ENCODE measurements around the gene CPD.
"Not testable (repeated sequence)": the region's sequence is repeated elsewhere in the genome, so short reads cannot be mapped to it uniquely, and the experiment has no call there.

The CPD gene

DNA sequence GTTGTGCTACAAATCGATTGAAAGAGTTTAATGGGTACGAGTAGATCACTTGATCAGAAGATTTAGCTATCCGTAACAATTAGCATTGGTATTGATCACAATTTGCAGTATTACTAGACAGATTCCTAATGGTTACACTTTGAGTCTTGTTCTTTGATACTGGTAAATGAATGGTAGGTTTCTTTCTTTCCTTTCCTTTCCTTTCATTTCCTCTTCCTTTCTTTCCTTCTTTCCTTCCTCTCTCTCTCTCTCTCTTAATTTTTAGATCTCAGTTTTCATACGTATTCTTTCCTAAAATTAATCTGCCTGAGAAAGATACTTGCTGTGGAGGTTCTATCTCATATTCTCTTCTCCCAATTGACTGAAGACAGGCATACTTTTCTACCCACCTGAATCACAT is 17.9 kb downstream of the CPD start:
- peaks cover 0 to 13% of the 10 kb centered on the region in 2 donors for H3K4me1 ChIP-seq (ENCODE audit: control insufficient read depth in 2 of 2, insufficient read depth in 2 of 2, low read length in 2 of 2)
- H3K27ac ChIP-seq (ENCODE audit: low read depth in 2 of 2, low read length in 2 of 2) = no peak overlapping the region
- H3K36me3 ChIP-seq (ENCODE audit: control insufficient read depth in 2 of 2, insufficient read depth in 2 of 2, low read length in 2 of 2) = no peaks in the 10 kb centered on the region
- H3K27me3 ChIP-seq (ENCODE audit: control insufficient read depth in 2 of 2, insufficient read depth in 2 of 2, low read length in 2 of 2) = no peaks in the 10 kb centered on the region
- no peak overlapping the region for H3K9ac ChIP-seq (ENCODE audit: low read depth in 1 of 2, low read length in 2 of 2)
- no peaks in the 10 kb centered on the region for H3K9me3 ChIP-seq (ENCODE audit: control insufficient read depth in 2 of 2, low read length in 2 of 2)
- no peak overlapping the region for H3K4me3 ChIP-seq (ENCODE audit: low read length in 2 of 2)

DNA sequence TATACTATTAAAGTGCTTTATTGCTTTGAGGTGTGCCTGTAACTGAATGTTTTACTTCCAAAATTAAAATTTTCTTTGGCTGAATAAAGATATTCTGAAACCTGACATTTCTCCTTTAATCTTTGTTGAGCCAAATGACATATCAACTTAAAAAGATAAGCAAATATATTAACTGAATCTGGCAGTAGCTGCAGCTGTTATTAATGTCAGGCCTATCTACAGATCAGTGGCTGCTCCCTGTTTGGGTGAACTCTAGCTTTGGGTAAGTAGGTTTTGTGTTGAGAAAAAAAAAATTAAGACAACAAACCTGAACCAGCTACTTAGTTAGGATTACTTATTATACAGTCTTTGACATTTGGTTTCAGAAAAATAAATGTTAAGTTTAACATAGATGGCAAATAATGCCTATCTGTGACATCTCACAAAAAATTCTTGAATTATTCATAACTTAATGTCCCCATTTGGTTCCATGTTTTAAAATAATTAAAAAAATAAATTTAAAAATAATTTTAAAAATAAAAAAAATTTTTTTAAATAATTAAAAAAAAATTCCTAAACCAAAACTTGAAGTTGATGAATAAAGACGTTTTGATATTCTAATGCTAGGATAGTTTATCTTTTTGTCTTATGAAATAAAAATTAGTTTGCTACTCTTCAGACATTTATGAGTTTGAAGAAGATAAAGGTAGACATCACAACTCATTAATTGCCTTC is 19.8 kb downstream of the CPD start:
- no peak overlapping the region for H3K4me3 ChIP-seq (ENCODE audit: low read length in 2 of 2)
- H3K4me1 ChIP-seq (ENCODE audit: control insufficient read depth in 2 of 2, insufficient read depth in 2 of 2, low read length in 2 of 2) = peaks cover 0 to 9% of the 10 kb centered on the region in 2 donors
- no peaks in the 10 kb centered on the region for H3K27me3 ChIP-seq (ENCODE audit: control insufficient read depth in 2 of 2, insufficient read depth in 2 of 2, low read length in 2 of 2)
- H3K9me3 ChIP-seq (ENCODE audit: control insufficient read depth in 2 of 2, low read length in 2 of 2) = no peaks in the 10 kb centered on the region
- peaks cover 0 to 4% of the 10 kb centered on the region in 2 donors for H3K36me3 ChIP-seq (ENCODE audit: control insufficient read depth in 2 of 2, insufficient read depth in 2 of 2, low read length in 2 of 2)
- H3K9ac ChIP-seq (ENCODE audit: low read depth in 1 of 2, low read length in 2 of 2) = no peak overlapping the region
- H3K27ac ChIP-seq (ENCODE audit: low read depth in 2 of 2, low read length in 2 of 2) = no peak overlapping the region

DNA sequence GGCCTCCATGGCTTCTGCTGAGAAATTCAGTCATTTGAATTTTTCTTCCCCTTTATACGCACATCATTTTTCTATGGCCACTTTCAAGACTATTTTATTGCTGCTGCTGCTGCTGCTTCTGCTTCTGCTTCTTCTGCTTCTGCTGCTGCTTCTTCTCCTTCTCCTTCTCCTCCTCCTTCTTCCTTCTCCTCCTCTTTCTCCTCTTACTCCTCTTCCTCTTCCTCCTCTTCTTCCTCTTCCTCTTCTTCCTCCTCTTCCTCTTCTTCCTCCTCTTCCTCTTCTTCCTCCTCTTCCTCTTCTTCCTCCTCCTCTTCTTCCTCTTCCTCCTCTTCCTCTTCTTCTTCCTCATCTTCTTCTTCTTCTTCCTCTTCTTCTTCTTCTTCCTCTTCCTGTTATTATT is 22.4 kb downstream of the CPD start:
- Histone ChIP-seq H3K9ac (ENCODE audit: low read depth in 1 of 2, low read length in 2 of 2) (no peak overlapping the region), H3K27me3 (ENCODE audit: control insufficient read depth in 2 of 2, insufficient read depth in 2 of 2, low read length in 2 of 2) (no peaks in the 10 kb centered on the region), H3K36me3 (ENCODE audit: control insufficient read depth in 2 of 2, insufficient read depth in 2 of 2, low read length in 2 of 2) (peaks cover 0 to 6% of the 10 kb centered on the region in 2 donors), H3K4me1 (ENCODE audit: control insufficient read depth in 2 of 2, insufficient read depth in 2 of 2, low read length in 2 of 2) (peaks cover 0 to under 1% of the 10 kb centered on the region in 2 donors), H3K27ac (ENCODE audit: low read depth in 2 of 2, low read length in 2 of 2) (no peak overlapping the region), H3K9me3 (ENCODE audit: control insufficient read depth in 2 of 2, low read length in 2 of 2) (no peaks in the 10 kb centered on the region), H3K4me3 (ENCODE audit: low read length in 2 of 2) (no peak overlapping the region)

DNA sequence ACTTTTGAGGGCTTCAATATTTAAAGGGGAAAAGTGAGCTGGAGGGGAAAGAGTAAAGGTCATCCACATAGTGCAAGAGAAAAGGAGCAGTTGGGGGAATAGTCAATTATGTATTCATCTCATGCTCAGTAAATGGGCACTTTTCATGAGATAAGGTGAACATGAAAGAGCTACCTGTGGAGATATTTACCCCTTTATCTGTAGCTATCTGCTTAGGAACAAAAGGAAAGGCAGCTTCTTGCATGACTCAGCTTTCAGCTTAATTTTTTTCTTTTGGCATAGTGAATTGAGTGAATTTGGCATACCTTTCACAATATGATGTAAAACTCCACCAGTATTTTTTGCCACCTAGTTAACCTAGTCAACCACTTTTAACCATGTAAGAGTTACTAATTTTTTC is 26.4 kb downstream of the CPD start:
- Histone ChIP-seq H3K4me1 (ENCODE audit: control insufficient read depth in 2 of 2, insufficient read depth in 2 of 2, low read length in 2 of 2) (no peaks in the 10 kb centered on the region), H3K27me3 (ENCODE audit: control insufficient read depth in 2 of 2, insufficient read depth in 2 of 2, low read length in 2 of 2) (no peaks in the 10 kb centered on the region), H3K4me3 (ENCODE audit: low read length in 2 of 2) (no peak overlapping the region), H3K9ac (ENCODE audit: low read depth in 1 of 2, low read length in 2 of 2) (no peak overlapping the region), H3K27ac (ENCODE audit: low read depth in 2 of 2, low read length in 2 of 2) (no peak overlapping the region), H3K9me3 (ENCODE audit: control insufficient read depth in 2 of 2, low read length in 2 of 2) (no peaks in the 10 kb centered on the region), H3K36me3 (ENCODE audit: control insufficient read depth in 2 of 2, insufficient read depth in 2 of 2, low read length in 2 of 2) (peaks cover 0 to 8% of the 10 kb centered on the region in 2 donors)

DNA sequence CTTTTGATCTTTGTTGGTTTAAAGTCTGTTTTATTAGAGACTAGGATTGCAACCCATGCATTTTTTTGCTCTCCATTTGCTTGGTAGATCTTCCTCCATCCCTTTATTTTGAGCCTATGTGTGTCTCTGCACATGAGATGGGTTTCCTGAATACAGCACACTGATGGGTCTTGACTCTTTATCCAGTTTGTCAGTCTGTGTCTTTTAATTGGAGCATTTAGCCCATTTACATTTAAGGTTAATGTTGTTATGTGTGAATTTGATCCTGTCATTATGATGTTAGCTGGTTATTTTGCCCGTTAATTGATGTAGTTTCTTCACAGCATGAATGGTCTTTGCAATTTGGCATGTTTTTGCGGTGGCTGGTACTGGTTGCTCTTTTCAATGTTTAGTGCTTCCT is 31.9 kb downstream of the CPD start:
- H3K9ac ChIP-seq (ENCODE audit: low read depth in 1 of 2, low read length in 2 of 2); H3K9me3 ChIP-seq (ENCODE audit: control insufficient read depth in 2 of 2, low read length in 2 of 2); H3K4me1 ChIP-seq (ENCODE audit: control insufficient read depth in 2 of 2, insufficient read depth in 2 of 2, low read length in 2 of 2); H3K36me3 ChIP-seq (ENCODE audit: control insufficient read depth in 2 of 2, insufficient read depth in 2 of 2, low read length in 2 of 2); H3K27ac ChIP-seq (ENCODE audit: low read depth in 2 of 2, low read length in 2 of 2); H3K27me3 ChIP-seq (ENCODE audit: control insufficient read depth in 2 of 2, insufficient read depth in 2 of 2, low read length in 2 of 2); H3K4me3 ChIP-seq (ENCODE audit: low read length in 2 of 2): not testable (repeated sequence)

DNA sequence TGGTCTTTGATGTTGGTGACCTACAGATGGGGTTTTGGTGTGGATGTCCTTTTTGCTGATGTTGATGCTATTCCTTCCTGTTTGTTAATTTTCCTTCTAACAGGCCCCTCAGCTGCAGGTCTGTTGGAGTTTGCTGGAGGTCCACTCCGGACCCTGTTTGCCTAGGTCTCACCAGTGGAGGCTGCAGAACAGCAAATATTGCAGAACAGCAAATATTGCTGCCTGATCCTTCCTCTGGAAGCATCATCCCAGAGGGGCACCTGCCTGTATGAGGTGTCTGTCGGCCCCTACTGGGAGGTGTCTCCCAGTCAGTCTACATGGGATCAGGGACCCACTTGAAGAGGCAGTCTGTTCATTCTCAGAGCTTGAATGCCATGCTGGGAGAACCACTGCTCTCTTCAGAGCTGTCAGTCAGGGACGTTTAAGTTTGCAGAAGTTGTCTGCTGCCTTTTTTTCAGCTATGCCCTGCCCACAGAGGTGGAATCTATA is 33.3 kb downstream of the CPD start:
- H3K36me3 ChIP-seq (ENCODE audit: control insufficient read depth in 2 of 2, insufficient read depth in 2 of 2, low read length in 2 of 2); H3K4me1 ChIP-seq (ENCODE audit: control insufficient read depth in 2 of 2, insufficient read depth in 2 of 2, low read length in 2 of 2); H3K9me3 ChIP-seq (ENCODE audit: control insufficient read depth in 2 of 2, low read length in 2 of 2); H3K4me3 ChIP-seq (ENCODE audit: low read length in 2 of 2); H3K27ac ChIP-seq (ENCODE audit: low read depth in 2 of 2, low read length in 2 of 2); H3K9ac ChIP-seq (ENCODE audit: low read depth in 1 of 2, low read length in 2 of 2); H3K27me3 ChIP-seq (ENCODE audit: control insufficient read depth in 2 of 2, insufficient read depth in 2 of 2, low read length in 2 of 2): not testable (repeated sequence)

DNA sequence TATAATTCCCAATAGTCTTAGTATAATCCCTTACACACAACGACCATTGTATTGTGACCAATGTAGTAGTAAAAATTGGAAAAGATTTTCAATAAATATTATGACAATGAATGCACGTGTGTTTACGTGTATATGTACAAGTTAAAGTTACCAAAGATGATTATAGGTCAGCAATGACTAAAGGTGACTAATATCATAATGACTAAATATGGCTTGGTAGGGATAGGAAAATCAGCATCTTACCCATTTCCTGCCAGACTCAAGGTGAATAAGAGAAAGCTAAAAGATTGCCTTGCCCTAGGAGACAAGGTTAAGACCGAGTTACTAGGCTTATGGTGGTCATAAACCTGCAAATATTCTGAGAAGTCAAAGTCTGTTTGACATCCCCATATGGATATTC is 34.4 kb downstream of the CPD start:
- Histone ChIP-seq H3K27me3 (ENCODE audit: control insufficient read depth in 2 of 2, insufficient read depth in 2 of 2, low read length in 2 of 2) (no peaks in the 10 kb centered on the region), H3K9me3 (ENCODE audit: control insufficient read depth in 2 of 2, low read length in 2 of 2) (no peaks in the 10 kb centered on the region), H3K4me1 (ENCODE audit: control insufficient read depth in 2 of 2, insufficient read depth in 2 of 2, low read length in 2 of 2) (no peaks in the 10 kb centered on the region), H3K9ac (ENCODE audit: low read depth in 1 of 2, low read length in 2 of 2) (no peak overlapping the region), H3K36me3 (ENCODE audit: control insufficient read depth in 2 of 2, insufficient read depth in 2 of 2, low read length in 2 of 2) (no peaks in the 10 kb centered on the region), H3K4me3 (ENCODE audit: low read length in 2 of 2) (no peak overlapping the region), H3K27ac (ENCODE audit: low read depth in 2 of 2, low read length in 2 of 2) (no peak overlapping the region)

DNA sequence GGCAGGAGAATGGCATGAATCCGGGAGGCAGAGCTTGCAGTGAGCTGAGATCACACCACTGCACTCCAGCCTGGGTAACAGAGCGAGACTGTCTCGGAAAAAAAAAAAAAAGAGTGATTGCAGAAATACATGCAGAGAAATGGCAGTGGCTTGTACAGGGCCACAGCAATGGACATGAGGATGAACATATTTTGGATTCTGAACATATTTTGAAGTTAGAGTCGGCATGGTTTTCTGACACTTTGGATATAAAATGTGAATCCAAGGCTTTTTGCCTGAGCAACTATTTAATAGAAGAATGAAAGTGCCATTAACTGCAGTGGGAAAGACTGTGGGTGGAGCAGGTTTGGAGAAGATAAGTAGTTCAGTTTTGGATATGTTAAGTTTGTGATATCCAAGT is 35.8 kb downstream of the CPD start:
- no peaks in the 10 kb centered on the region for H3K9me3 ChIP-seq (ENCODE audit: control insufficient read depth in 2 of 2, low read length in 2 of 2)
- no peaks in the 10 kb centered on the region for H3K27me3 ChIP-seq (ENCODE audit: control insufficient read depth in 2 of 2, insufficient read depth in 2 of 2, low read length in 2 of 2)
- no peak overlapping the region for H3K27ac ChIP-seq (ENCODE audit: low read depth in 2 of 2, low read length in 2 of 2)
- H3K4me3 ChIP-seq (ENCODE audit: low read length in 2 of 2) = no peak overlapping the region
- H3K36me3 ChIP-seq (ENCODE audit: control insufficient read depth in 2 of 2, insufficient read depth in 2 of 2, low read length in 2 of 2) = peaks cover 0 to 2% of the 10 kb centered on the region in 2 donors
- no peaks in the 10 kb centered on the region for H3K4me1 ChIP-seq (ENCODE audit: control insufficient read depth in 2 of 2, insufficient read depth in 2 of 2, low read length in 2 of 2)
- no peak overlapping the region for H3K9ac ChIP-seq (ENCODE audit: low read depth in 1 of 2, low read length in 2 of 2)

DNA sequence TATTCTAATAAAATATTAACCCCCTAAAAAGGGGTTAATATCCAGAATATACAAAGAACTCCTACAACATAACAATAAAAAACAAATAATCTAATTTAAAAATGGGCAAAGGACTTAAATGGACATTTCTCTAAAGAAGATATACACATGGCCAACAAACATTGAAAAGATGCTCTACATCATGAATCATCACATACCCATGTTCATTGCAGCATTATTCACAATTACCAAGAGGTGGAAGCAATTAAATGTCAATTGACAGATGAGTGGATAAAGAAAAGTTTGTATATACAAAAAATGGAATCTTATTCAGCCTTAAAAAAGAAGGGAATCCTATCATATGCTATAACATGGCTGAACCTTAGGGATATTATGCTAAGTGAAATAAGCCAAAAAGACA is 36.8 kb downstream of the CPD start:
- no peaks in the 10 kb centered on the region for H3K4me1 ChIP-seq (ENCODE audit: control insufficient read depth in 2 of 2, insufficient read depth in 2 of 2, low read length in 2 of 2)
- no peak overlapping the region for H3K9ac ChIP-seq (ENCODE audit: low read depth in 1 of 2, low read length in 2 of 2)
- no peaks in the 10 kb centered on the region for H3K27me3 ChIP-seq (ENCODE audit: control insufficient read depth in 2 of 2, insufficient read depth in 2 of 2, low read length in 2 of 2)
- peaks cover 0 to 2% of the 10 kb centered on the region in 2 donors for H3K36me3 ChIP-seq (ENCODE audit: control insufficient read depth in 2 of 2, insufficient read depth in 2 of 2, low read length in 2 of 2)
- no peaks in the 10 kb centered on the region for H3K9me3 ChIP-seq (ENCODE audit: control insufficient read depth in 2 of 2, low read length in 2 of 2)
- H3K4me3 ChIP-seq (ENCODE audit: low read length in 2 of 2) = no peak overlapping the region
- no peak overlapping the region for H3K27ac ChIP-seq (ENCODE audit: low read depth in 2 of 2, low read length in 2 of 2)

DNA sequence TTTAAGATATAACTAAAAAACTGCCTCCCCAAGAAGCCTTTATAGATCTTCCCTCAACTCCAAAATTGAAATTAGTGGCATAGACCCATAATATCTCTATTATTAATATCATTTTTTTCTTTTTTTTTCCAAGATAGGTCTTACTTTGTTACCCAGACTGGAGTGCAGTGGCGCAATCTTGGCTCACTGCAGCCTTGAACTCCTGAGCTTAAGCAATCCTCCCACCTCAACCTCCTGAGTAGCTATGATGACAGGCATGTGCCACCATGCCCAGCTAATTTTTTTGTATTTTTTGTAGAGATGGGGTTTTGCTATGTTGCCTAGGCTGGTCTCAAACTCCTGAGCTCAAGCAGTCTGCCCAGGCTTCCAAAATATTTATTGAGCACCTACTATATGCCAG is 39.3 kb downstream of the CPD start:
- H3K4me3 ChIP-seq (ENCODE audit: low read length in 2 of 2); H3K9me3 ChIP-seq (ENCODE audit: control insufficient read depth in 2 of 2, low read length in 2 of 2); H3K4me1 ChIP-seq (ENCODE audit: control insufficient read depth in 2 of 2, insufficient read depth in 2 of 2, low read length in 2 of 2); H3K27me3 ChIP-seq (ENCODE audit: control insufficient read depth in 2 of 2, insufficient read depth in 2 of 2, low read length in 2 of 2); H3K27ac ChIP-seq (ENCODE audit: low read depth in 2 of 2, low read length in 2 of 2); H3K9ac ChIP-seq (ENCODE audit: low read depth in 1 of 2, low read length in 2 of 2): not testable (repeated sequence)
- H3K36me3 ChIP-seq (ENCODE audit: control insufficient read depth in 2 of 2, insufficient read depth in 2 of 2, low read length in 2 of 2) = peaks cover 11 to 13% of the 10 kb centered on the region in 2 donors
